H9 (cell line): Measurements from ENCODE around the gene PCDHGA10. TPM values are rescaled to one million over a fixed set of nuclear protein-coding genes. Genes with fewer than 3 reads are reported as not detected.

Experiments used
- DNase-seq: peaks from one replicate; pipeline ENCODE4 v3.0.0-alpha.2; 2017
- H2AFZ ChIP-seq: one replicate; pipeline ENCODE4 v1.6.1; 2013; ENCODE audit warnings: mild to moderate bottlenecking, low read length, control low read depth, moderate library complexity
- H2AK5ac ChIP-seq: 2 replicates; pipeline ENCODE4 v1.6.1; 2013; ENCODE audit warnings: low read length, control low read depth, mixed read lengths; ENCODE audit not compliant: insufficient read length
- H2BK120ac ChIP-seq: one replicate; pipeline ENCODE4 v1.6.1; 2013; ENCODE audit warnings: low read depth, mild to moderate bottlenecking, low read length, control low read depth, inconsistent platforms; ENCODE audit not compliant: poor library complexity, severe bottlenecking
- H2BK12ac ChIP-seq: 2 replicates; pipeline ENCODE4 v1.6.1; 2013; ENCODE audit warnings: low read length, control low read depth, mixed read lengths, low read depth; ENCODE audit not compliant: insufficient read length
- H2BK15ac ChIP-seq: 2 replicates; pipeline ENCODE4 v1.6.1; 2013; ENCODE audit warnings: low read depth, low read length, control low read depth
- H2BK20ac ChIP-seq: one replicate; pipeline ENCODE4 v1.6.1; 2013; ENCODE audit warnings: low read depth, mild to moderate bottlenecking, low read length, control low read depth, inconsistent platforms; ENCODE audit not compliant: poor library complexity, severe bottlenecking
- H2BK5ac ChIP-seq: 2 replicates; pipeline ENCODE4 v1.6.1; 2013; ENCODE audit warnings: low read length, control low read depth, mixed read lengths; ENCODE audit not compliant: insufficient read length
- H3K14ac ChIP-seq: 2 replicates; pipeline ENCODE4 v1.6.1; 2013; ENCODE audit warnings: low read length, control low read depth; ENCODE audit not compliant: insufficient read depth
- H3K18ac ChIP-seq: 2 replicates; pipeline ENCODE4 v1.6.1; 2013; ENCODE audit warnings: low read depth, mild to moderate bottlenecking, mixed read lengths, low read length, control low read depth; ENCODE audit not compliant: insufficient read length
- H3K23ac ChIP-seq: 2 replicates; pipeline ENCODE4 v1.6.1; 2013; ENCODE audit warnings: low read length, control low read depth, mixed read lengths, low read depth; ENCODE audit not compliant: insufficient read length
- H3K23me2 ChIP-seq: 2 replicates; pipeline ENCODE4 v1.6.1; 2013; ENCODE audit warnings: low read depth, mild to moderate bottlenecking, mixed read lengths, low read length, control low read depth; ENCODE audit not compliant: insufficient read length, poor library complexity, severe bottlenecking
- H3K27ac ChIP-seq: 2 replicates; pipeline ENCODE4 v1.5.1; 2013; ENCODE audit warnings: low read length, control low read depth, mixed read lengths, low read depth; ENCODE audit not compliant: insufficient read length
- H3K27me3 ChIP-seq: 2 replicates; pipeline ENCODE4 v1.6.1; 2013; ENCODE audit warnings: low read length, control low read depth, inconsistent platforms; ENCODE audit not compliant: insufficient read depth
- H3K4ac ChIP-seq: 2 replicates; pipeline ENCODE4 v1.6.1; 2013; ENCODE audit warnings: low read depth, mild to moderate bottlenecking, control low read depth, inconsistent platforms, low read length, moderate library complexity
- H3K4me1 ChIP-seq: 2 replicates; pipeline ENCODE4 v1.6.1; 2013; ENCODE audit warnings: low read length, control low read depth, inconsistent platforms; ENCODE audit not compliant: insufficient read depth
- H3K4me2 ChIP-seq: 2 replicates; pipeline ENCODE4 v1.6.1; 2013; ENCODE audit warnings: low read length, control low read depth, mixed read lengths; ENCODE audit not compliant: insufficient read length, insufficient read depth
- H3K56ac ChIP-seq: 2 replicates; pipeline ENCODE4 v1.6.1; 2013; ENCODE audit warnings: low read depth, mild to moderate bottlenecking, mixed read lengths, low read length, control low read depth; ENCODE audit not compliant: insufficient read length
- H3K79me1 ChIP-seq: 2 replicates; pipeline ENCODE4 v1.6.1; 2013; ENCODE audit warnings: low read depth, mild to moderate bottlenecking, moderate library complexity, low read length, control low read depth, inconsistent platforms; ENCODE audit not compliant: insufficient read depth, poor library complexity, severe bottlenecking
- H3K79me2 ChIP-seq: 2 replicates; pipeline ENCODE4 v1.6.1; 2013; ENCODE audit warnings: low read length, control low read depth, inconsistent platforms; ENCODE audit not compliant: insufficient read depth
- H3K9ac ChIP-seq: 2 replicates; pipeline ENCODE4 v1.6.1; 2013; ENCODE audit warnings: low read length, control low read depth, mixed read lengths; ENCODE audit not compliant: insufficient read length; ENCODE audit errors: extremely low read depth
- H3K9me3 ChIP-seq: one replicate; pipeline ENCODE4 v1.6.1; 2013; ENCODE audit warnings: low read depth, low read length, inconsistent platforms; ENCODE audit not compliant: control insufficient read depth
- H3T11ph ChIP-seq: one replicate; pipeline ENCODE4 v1.6.1; 2013; ENCODE audit warnings: mild to moderate bottlenecking, low read length, control low read depth, inconsistent platforms
- H4K20me1 ChIP-seq: one replicate; pipeline ENCODE4 v1.6.1; 2013; ENCODE audit not compliant: control insufficient read depth, insufficient read length, insufficient read depth
- H4K5ac ChIP-seq: 2 replicates; pipeline ENCODE4 v1.6.1; 2013; ENCODE audit warnings: low read depth, mild to moderate bottlenecking, mixed read lengths, low read length, control low read depth; ENCODE audit not compliant: insufficient read length
- H4K8ac ChIP-seq: replicated peaks from 2 replicates; pipeline ENCODE4 v1.6.1; 2013; ENCODE audit warnings: low read length, control low read depth, mixed read lengths, low read depth; ENCODE audit not compliant: insufficient read length
- H4K91ac ChIP-seq: 2 replicates; pipeline ENCODE4 v1.6.1; 2013; ENCODE audit warnings: low read depth, mild to moderate bottlenecking, moderate library complexity, mixed read lengths, low read length, control low read depth; ENCODE audit not compliant: insufficient read length
- H3K27ac Mint-ChIP-seq, 3 experiments: 2 replicates in 2 of 3; 3 replicates in 1 of 3; pipeline ENCODE4 v1.8.0; 2020 to 2021; ENCODE audit warnings: mixed read lengths in 3 of 3, mild to moderate bottlenecking in 1 of 3, moderate library complexity in 1 of 3
- H3K27me3 Mint-ChIP-seq: 2 replicates; pipeline ENCODE4 v1.8.0; 2021; ENCODE audit warnings: low read depth, mild to moderate bottlenecking, moderate library complexity, mixed read lengths
- H3K36me3 Mint-ChIP-seq, 3 experiments: 2 replicates in 2 of 3; 3 replicates in 1 of 3; pipeline ENCODE4 v1.8.0; 2020 to 2021; ENCODE audit warnings: low read depth in 3 of 3, mixed read lengths in 3 of 3; ENCODE audit not compliant: insufficient read depth in 1 of 3
- H3K4me1 Mint-ChIP-seq, 2 experiments: 2 replicates each; pipeline ENCODE4 v1.8.0; 2020; ENCODE audit warnings: mixed read lengths in 2 of 2
- H3K4me3 Mint-ChIP-seq, 2 experiments: 2 replicates in 1 of 2; 3 replicates in 1 of 2; pipeline ENCODE4 v1.8.0; 2020 to 2021; ENCODE audit warnings: mild to moderate bottlenecking in 2 of 2, mixed read lengths in 2 of 2, moderate library complexity in 1 of 2
- H3K9me3 Mint-ChIP-seq, 2 experiments: 2 replicates in 1 of 2; 3 replicates in 1 of 2; pipeline ENCODE4 v1.8.0; 2020; ENCODE audit warnings: mild to moderate bottlenecking in 2 of 2, mixed read lengths in 2 of 2, moderate library complexity in 1 of 2
- CTCF ChIP-seq: fragments of 200-600 bp; sonication (generic); conservative IDR thresholded peaks from 3 replicates; pipeline ENCODE4 v1.8.0; 2021; ENCODE audit warnings: antibody characterized with exemption, mild to moderate bottlenecking
- WGBS: extraction: QIAGEN DNeasy Blood & Tissue Kit; methylation state at CpG from one replicate; pipeline ENCODE4 v1.1.7; 2013; ENCODE audit warnings: missing lambda C conversion rate, low lambda C conversion rate, mixed read lengths; ENCODE audit not compliant: insufficient read length; ENCODE audit errors: extremely low coverage; 5-methylcytosine and 5-hydroxymethylcytosine counted together
- total RNA-seq: library from RNA; stranded (reverse); gene quantifications from 2 replicates; pipeline ENCODE4 v1.2.1, GENCODE V29; 2021

The PCDHGA10 gene
- total RNA-seq, 1 experiment from 2014 or later = 15.1 TPM

- Histone ChIP-seq H3K27me3 (no peaks in the 10 kb centered on the region), H2BK20ac (no peak overlapping the region), H4K8ac (no peak overlapping the region), H2BK120ac (no peak overlapping the region), H3K18ac (no peak overlapping the region), H2BK12ac (no peak overlapping the region), H2AK5ac (no peak overlapping the region), H3K4ac (no peak overlapping the region), H3K9ac (no peak overlapping the region), H3K23me2 (no peaks in the 10 kb centered on the region), H3K4me2 (no peak overlapping the region), H3K14ac (no peak overlapping the region), H2BK5ac (no peak overlapping the region), H3K23ac (no peak overlapping the region), H3K79me1 (no peaks in the 10 kb centered on the region), H3K27ac (no peak overlapping the region), H3K56ac (no peak overlapping the region), H3T11ph (no peak overlapping the region), H3K4me1 (peaks cover 2% of the 10 kb centered on the region; the same call in 1 of the 2 replicates), H4K20me1 (no peaks in the 10 kb centered on the region), H3K79me2 (no peaks in the 10 kb centered on the region), H4K5ac (no peak overlapping the region), H2AFZ (no peak overlapping the region), H4K91ac (no peak overlapping the region), H2BK15ac (no peak overlapping the region), H3K9me3 (no peaks in the 10 kb centered on the region)
- peaks cover 20 to 31% (median 25%) of the 10 kb centered on the region in 3 experiments; a peak in 6 of 7 replicates for H3K36me3 Mint-ChIP-seq
- DNase-seq = no peak
- no CpG with 5 or more reads among the region's 2 CpGs for WGBS
- H3K27ac Mint-ChIP-seq = no peak overlapping the region
- peaks cover 27 to 28% of the 10 kb centered on the region in 2 experiments for H3K9me3 Mint-ChIP-seq
- H3K4me3 Mint-ChIP-seq = no peak overlapping the region
- no peaks in the 10 kb centered on the region for H3K27me3 Mint-ChIP-seq
- no peak for TF ChIP-seq CTCF
- peaks cover 5 to 9% of the 10 kb centered on the region in 2 experiments; a peak in 3 of 4 replicates for H3K4me1 Mint-ChIP-seq
Observed at GRCh38 chr5:141437221-141437620, 24.4 kb downstream of the PCDHGA10 start.
